HG03159 (cell line): Measurements from ENCODE around the gene GRIN2B.

Experiments
- ATAC-seq: cut with Tn5 transposase; IDR thresholded peaks from one replicate; pipeline ENCODE4 v1.9.1; 2021; ENCODE audit warnings: mild to moderate bottlenecking, moderate library complexity; ENCODE audit not compliant: unreplicated experiment

The GRIN2B gene

DNA sequence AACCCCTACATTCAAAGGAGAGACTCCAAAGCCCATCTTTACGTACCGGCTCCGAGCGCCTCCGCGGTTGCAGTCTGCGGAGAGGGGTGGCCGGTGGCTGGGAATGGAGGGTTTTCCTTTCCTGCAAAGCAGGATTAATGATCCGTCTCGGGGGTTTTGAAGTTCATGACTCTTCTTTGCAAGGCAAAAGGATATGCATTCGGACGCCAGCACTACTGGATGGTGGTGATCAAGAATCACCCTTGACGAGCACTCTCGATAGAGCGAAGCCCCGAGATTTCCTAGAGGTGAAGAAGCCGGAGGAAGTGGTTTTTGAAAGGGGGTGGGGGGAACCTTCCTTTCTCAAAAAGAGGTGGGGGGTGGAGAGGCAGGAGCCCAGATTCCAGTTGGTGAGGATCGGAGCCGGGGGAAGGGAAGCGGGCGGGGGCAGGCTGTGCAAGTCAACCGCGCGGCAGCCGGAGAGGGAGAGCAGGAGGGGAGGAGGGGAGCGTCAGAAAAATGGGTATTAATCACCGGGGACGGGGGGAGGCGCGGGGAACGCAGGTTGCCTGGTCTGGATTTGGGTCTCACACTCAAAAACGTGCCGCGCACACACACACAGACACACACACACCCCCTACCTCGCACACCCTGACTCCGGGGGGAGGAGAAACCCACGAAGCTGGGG lies at the start of gene GRIN2B:
Gene GRIN2B (minus strand): TSS at position 307 of the 667 bp plus-strand sequence. CDS start 115,394 bp downstream, outside the sequence.
- no peak for ATAC-seq

DNA sequence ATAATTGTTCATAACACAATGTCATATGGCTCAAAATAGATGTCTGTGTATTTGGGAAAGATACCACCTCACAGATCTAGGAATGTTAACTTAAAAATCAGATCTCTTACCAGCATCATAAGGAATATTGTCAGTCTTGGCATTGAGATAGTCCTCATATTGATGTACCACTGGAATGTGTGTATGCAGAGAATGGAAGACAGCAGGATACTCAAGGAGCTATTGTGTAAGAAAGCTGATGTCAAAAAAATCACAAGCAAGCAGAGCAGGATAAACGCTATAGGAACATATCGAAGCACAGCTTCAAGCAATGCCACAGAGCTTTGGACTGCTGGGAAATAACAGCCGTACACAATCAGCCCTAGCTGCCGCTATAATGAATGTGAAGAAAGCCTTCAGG lies 45.1 kb upstream of the GRIN2B start:
- no peak for ATAC-seq

DNA sequence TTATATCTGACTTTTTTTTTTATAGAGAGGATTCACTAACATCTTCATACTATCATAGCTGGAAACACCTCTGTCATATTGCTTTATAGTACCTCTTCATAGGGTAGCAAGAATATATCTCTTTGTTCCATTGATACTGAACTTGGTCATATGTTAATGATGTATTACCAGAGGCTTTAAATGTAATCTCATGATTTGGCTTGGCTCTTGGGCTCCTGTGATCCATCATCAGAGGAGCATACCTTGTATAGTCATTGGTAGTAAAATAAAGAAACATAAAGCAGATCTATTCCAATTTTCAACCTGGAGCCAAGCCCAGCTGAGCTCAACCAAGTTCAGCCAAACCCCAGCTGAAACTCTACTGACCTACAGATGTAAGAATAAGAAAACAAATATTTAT lies 43.2 kb upstream of the GRIN2B start:
- no peak for ATAC-seq

DNA sequence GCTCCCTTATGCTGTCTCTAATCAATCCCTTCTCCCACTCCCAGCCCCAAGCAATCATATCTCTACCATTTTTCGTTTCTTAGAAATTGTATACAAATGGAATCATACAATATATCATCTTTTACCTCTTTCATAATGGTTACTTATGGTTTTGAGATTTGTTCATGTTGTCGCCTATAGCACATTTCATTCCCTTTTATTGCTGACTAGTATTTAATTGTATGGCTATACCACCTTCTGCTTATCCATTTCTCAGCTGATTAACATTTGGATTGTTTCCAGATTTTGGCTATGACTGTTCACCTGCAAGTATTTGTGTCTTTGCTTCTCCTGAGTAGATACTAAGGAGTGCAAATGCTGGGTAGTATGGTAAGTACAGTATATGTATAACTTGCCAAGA lies 36.7 kb upstream of the GRIN2B start:
- ATAC-seq = no peak

DNA sequence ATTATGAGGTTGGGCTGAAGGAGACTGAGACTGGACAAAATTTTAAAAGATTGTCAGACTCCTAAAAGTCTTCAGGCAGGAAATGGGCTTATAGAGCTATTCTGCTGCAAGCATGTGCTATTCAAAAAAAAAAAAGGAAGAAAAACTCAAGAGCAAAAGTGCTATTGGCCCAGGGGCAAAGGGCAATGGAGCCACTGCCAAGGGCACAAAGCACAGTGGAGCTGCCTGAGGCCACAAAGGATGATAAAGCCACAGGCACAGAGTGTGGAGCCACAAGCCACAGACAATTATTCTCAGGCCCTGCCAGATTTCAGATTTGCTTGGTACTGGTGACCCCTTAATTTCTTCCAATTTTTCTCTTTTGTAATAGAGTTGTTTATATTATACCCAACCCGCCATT lies 29.6 kb upstream of the GRIN2B start:
- ATAC-seq = no peak

DNA sequence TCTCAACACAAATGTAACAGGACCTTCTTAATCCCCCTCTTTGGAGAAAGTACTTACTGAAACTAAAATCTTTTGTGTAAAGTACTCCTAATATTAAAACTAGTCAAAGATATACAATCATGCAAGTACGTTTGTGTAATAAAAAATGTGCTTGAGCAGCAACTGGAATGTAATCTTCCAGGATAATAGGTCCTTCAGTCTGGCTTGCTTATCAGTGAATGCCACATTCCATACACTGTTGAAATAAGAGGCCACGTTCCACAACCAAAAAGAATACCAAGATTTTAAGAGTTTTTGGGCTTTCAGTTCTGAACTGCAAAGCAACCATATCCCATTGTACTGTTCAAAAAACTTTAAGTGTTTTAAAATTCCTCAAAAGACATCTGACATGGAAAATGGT lies 26.2 kb upstream of the GRIN2B start:
- no peak for ATAC-seq

DNA sequence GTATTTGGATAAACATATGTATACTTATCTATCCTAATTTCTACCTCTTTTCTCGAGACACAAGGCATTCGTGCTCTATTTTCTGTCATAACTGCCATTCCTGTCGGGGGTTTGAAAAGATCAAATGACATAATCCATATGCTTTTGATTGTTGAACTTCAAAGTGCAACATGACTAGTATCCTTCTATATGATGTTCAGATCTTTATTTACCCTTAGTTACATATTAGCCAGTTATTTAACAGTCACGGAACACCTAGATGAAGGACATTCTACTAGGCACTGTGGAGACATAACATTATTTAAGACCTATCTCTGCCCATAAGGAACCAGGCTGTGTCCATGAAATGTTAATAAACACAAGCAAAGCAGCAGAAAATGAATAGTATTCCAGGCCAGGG lies 11.2 kb upstream of the GRIN2B start:
- no peak for ATAC-seq

DNA sequence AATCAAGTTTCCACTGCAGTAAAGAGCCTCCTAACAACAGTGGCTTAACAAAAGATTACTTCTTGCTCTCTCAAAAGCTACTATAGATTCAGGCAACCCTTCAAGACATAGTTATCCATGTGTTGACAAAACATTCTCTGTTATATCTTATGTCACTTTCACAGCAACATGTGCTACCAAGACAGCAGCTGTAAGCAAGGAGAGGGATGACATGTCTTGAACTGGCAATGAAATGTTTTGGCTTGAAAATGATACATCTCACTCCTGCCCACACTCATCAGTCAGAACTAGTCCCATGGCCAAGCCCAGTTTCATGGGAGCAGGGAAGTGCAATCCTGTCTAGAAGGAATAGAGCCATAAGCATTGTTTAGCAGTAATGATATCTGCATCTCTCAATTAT lies 10.7 kb upstream of the GRIN2B start:
- ATAC-seq = no peak

DNA sequence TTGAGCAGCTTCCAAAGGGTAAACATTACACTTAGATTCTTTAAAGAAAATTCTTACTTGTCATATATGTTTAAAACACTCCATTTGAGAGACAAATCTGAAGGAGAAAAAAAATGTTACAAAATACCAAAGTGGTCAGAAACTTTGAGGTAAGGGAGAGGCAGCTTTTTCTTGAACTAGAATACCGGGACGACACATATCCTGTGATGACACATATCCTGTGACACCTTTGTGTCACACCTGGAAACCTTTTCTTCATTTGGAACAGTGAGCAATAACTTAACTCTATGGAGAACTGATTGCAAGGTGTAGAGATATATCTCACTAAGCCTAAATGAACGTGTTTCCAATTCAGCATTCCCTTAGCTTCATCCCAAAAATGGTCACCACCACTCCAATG lies 4.6 kb upstream of the GRIN2B start:
- no peak for ATAC-seq

DNA sequence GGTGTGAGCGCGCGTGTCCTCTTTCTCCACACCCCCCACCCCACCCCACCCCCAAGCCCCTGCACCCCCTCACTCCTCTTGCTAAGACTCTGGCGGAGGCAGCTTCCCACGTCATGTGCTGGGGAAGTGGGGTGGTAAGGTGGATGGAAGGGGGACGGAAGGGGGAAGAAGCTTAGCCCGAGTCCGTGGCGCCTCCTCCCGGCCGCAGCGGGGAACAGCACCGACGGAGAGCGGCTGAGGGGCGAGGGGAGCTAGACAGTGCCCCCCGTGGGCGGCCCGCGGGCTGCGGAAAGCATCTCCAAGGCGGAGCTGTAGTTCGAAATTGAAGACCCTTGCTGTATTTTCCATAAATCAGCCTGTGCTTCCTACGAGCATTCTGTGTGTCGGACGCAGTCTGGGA lies 588 bp upstream of the GRIN2B start:
- ATAC-seq = no peak

DNA sequence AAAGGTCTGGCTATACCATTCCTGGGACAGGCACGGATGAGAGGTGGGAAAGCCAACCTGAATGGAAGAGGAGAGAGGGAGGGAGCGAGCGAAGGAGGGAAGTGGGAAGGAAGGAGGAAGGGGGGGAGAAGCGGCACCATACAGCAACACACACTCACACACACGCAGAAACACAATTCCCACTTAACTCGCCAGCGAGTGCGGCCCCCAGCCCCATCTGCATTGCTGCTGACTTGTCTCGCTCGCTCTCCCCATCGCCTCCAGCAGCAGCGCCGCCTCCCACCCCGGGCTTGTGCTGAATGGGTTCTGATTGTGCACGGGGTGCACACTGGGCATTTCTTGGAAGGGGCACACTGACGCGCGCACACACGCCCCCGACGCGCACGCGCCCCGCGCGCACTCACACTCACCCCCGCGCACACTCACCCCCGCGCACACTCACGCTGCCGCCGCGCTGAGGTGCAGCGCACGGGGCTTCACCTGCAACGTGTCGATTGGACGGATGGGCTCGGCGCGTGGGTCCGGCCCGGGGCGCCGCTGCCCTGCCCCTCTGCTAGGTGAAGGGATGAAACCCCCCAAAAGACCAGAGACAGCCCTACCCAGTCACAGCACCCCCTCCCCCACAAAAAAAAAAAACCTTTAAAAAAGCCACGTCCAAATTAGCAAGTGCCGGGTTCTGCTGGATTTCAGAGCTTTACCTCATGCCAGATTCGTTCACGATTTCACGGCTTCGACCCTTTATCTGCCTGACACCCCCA lies 685 bp downstream of the GRIN2B start:
- ATAC-seq = no peak

DNA sequence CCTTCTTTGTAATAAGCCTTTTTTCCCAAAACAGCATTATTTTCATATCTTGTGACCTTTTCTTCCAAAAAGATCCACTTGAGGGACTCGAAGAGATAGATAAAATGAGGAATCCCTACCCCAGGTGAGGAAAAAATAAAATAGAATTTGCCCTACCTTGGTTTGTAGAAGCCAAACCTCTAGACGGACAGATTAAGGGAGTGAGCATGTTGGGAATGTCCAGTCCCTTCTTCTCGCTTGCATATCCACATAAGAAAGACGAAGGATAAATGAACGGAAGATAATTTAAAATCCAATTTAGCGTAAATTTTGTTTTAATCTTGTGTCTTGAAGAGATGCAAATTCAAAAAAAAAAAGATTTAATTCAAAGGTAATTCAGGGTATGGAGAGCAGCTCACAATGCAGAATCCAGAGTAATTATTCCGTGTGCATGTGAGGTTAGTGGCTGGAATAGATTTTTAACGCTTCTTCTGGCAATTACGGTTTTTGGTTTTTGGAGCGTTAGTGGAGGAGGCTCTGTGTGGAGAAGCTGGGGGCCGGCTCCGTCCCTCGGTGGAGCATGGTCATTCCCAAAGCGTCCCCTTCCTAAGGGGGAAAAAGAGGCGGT lies 1.5 kb downstream of the GRIN2B start:
- ATAC-seq = no peak

DNA sequence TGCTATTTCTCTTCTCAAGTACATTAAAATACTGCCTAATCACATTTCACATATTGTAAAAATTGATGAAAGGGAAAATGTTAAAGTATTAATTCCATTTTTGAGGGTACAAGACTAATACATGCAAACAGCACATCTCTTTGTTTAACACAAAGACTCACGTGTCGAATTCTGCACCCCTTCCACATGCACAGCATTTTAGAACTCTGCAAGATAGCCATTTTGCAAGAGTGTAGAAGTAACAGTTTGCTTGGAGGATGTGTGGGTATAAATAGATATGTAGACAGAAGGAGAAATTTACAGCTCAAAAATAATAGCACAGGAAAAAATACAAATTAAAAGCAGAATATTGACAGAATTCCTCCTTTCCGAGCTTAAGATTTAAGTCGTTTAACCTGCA lies 2.5 kb downstream of the GRIN2B start:
- ATAC-seq = no peak

DNA sequence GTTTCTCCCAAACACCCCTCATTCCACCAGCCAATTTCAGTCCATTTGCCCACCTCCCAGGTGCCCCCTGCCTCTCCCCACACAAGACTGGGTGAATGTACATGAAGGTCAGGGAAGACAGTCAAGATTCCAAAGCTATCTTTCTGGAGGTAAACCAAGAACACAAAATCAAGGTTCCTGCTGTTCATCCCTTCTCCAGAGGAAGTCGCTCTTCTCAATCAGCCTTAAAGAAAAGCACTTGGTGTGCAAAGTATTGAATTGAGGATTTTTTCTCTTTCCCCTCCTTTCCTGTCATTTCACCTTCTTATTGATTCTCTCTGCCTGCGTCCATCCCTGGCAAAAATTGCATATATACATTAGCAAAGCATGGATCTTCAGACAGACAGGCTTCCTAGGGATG lies 4.5 kb downstream of the GRIN2B start:
- no peak for ATAC-seq

DNA sequence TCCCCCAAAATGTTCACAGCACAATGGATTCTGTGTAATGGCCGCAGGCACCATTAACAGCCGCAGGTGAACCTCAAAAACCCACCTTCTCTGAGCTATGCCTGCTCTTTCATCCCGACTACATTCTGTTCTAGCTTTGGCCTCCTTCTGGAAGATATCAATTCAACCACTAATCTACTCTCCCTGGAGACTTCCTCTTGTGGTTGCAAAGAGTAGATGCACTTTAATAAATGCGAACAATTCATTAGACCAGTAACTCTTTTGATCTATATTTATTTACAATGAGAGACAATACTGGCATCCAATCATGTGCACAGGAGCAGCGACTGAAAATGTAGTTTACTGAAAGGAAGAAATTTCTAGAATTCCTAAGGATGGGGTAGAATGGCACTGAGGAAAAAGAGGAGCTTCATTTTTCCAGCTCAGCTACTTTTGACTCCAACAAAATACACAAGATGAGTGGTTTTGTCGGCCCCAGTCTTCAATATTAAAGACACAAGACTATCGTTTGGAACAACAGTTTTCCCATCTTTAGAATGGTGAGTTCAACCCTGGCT lies 5.3 kb downstream of the GRIN2B start:
- ATAC-seq = no peak

DNA sequence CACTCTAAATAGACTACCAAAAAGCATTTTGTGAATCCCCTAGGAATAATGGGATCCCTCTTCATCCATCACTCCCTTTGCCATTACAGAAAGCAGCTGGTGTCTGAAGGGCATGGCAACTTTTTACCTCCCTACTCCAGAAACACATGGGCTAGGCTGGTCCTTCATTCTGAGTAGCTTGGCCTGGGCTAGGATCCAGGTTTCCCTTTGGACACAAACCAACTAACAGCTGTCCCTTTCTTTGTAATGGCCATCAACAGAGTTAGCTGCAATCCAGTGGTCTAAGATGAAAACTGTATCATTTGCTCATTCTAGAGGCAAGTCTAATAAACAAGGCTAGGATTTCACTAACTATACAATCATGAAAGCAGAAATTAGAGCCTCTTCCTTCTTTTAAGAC lies 7.4 kb downstream of the GRIN2B start:
- no peak for ATAC-seq

DNA sequence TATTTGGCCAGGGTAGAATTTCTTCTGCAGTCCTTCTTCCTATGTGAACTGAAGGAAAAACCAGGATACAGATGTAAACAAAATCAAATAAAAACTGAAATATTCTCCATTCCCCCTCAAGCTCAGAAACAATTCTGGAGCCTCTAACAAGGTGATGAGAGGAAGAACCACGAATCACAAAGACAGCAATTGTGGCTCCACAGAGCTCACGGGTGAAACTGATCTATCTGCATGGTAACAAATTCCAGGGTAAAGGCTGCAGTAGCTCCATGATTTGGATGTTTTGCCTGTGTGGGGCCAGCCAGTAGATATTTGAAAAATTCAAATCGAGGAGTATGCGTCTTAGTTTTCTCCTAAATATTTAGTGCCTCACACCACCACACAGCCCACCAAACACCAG lies 10.6 kb downstream of the GRIN2B start:
- ATAC-seq = no peak

DNA sequence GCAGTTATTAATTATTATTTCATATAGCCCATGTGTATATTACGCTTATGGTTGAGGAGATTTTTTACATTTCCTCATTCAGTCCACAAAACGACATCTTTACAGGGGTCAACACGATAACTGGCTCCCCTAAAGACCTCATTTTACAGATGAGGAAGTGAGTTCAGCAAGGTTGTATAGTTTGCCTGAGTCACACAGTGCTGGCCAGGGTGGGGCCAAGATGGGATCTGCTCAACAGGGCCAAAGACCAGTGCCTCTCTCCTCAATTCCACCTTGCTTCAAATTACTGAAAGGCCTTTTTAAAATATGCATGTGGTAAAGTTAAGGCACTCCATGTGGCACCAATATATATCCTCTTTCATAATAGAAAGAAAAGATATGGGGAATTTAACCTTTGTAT lies 13.1 kb downstream of the GRIN2B start:
- ATAC-seq = no peak

DNA sequence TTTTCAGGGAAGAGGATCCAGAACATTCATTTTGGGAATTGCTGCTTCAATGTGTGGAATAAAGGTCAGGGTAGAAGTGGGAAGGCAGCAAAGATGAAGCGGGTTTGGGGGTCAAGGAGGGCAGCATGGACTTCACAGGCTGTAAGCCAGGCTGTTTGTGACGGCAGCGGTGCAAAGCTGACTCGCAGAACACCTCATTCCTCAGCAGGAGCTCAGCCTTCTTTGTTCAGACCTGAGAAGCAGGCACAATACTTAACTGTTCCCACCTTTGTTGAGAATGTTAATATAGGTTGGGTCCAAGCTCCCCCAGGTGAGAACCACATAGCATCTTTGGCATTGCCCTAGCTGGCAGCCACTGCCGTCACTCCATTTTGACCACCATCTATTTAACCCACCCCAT lies 16.7 kb downstream of the GRIN2B start:
- no peak for ATAC-seq

DNA sequence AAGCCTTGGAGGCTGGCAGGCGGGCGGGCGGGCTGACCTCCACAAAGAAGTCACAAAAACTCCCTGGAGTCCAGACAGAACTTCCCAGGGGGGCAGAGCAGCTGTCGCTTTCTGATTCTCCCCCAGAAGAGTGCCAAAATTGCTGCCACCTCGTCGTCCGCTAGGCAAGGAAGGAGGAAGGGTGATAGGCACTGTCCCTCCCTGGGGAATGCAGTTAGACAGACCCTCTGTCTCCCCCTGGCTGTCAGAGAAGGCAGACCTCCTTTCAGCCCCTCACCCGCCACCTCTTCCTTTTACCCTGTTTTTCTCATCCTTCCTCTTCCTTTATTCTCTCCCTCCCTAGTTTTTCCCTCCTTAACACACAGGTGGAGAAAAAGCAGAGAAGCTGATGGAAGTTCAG lies 18.7 kb downstream of the GRIN2B start:
- ATAC-seq = no peak

DNA sequence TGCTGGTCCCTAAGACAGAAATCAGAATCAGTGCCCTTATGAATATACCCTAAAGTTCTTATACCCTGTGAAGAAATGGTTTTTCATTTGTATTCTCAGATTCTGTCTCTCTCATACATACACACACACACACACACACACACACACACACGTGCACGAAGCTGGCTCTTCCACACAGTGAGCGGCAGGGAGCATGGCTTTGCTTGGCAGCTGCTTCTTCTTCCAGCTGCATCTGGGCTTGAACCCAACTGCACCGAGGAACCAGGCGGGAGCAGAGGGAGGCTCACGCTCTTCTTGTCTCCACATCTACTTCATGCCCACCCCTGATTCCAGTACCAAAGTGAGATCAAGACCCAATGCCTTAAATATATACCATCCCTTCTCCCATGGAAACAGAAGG lies 19.4 kb downstream of the GRIN2B start:
- ATAC-seq = no peak

DNA sequence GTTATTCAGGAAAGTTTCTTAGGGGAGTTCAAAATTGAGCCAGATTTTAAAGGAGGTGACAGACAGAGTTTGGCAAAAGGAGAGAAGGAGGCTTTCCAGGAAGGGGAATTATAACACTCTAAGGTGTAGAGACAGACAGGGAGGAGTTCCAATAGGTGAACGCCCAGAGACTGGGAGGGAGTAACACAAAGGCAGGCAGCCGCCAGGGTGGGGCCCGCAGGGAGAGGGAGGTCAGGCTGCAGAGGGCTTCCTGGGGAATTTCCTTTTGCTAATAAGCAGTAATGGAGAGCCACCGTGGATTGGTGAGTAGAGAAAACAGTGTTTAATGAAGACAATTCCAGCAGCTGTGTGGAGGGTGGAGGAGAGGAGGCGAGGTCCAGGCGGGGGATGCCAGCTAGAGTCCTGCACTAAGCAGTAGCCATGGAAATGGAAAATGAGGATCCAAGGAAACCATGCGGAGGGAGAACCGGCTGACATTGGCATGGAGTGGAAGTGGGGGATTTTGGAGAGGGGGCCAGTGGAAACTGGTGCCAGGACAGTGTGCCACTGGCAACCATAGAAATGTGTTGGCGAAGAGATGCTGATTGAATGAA lies 22.2 kb downstream of the GRIN2B start:
- ATAC-seq = no peak
